Ecto neural progenitor cell (in vitro differentiated cells): ENCODE data around the gene APOM.

ENCODE experiments used
- DNase-seq: peaks from one replicate; pipeline ENCODE4 v3.0.0-alpha.2; 2018; ENCODE audit warnings: low spot score

Gene APOM

DNA sequence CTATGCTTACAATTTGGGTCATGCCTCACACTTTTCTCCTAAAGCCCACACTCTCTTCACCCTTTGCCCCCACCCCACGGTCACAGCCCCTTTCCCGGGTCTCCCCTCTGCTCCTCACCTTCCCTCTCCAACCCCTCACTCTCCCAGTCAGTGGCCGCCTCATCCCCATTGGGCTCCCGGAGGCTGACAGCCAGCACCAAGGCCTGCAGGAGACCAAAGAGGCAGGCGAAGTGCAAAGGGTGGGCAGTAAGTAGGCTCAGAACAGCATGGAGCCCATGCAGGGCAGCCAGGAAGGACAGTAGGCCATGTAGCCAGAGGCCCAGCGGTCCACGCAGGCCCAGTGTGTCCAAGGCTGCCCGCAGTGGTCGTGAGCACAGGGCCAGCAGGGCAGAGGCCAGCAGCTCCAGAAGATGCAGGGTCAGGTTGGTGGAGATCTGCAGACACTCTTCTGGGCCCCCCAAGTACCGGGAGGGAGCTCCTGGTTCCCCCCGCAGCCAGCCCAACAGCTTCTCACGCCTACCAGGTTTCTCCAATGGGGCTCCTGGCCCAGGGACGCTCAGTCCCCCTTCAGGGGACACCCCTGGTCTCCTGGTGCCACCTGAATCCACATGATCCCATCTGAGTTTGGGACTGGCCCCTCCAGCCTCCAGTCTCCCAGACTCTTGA is 3.4 kb downstream of the APOM start:
- DNase-seq, result no peak

GRCh38 chr6:31659649-31660380 is 4.1 kb downstream of the APOM start:
- DNase-seq, result no peak

- DNase-seq, result peak; percentile 89
Measured at GRCh38 chr6:31660381-31661261, 4.9 kb downstream of the APOM start, which contains the start of gene C6orf47. TSS of gene C6orf47 (minus strand) at chr6:31660778. CDS start at chr6:31659947, 831 bp downstream.

- DNase-seq, result no peak
Measured at GRCh38 chr6:31661262-31662123, 5.8 kb downstream of the APOM start.

GRCh38 chr6:31662124-31662723 is 6.5 kb downstream of the APOM start:
- no peak for DNase-seq

GRCh38 chr6:31663126-31663960 is 7.6 kb downstream of the APOM start:
- DNase-seq, result no peak

DNA sequence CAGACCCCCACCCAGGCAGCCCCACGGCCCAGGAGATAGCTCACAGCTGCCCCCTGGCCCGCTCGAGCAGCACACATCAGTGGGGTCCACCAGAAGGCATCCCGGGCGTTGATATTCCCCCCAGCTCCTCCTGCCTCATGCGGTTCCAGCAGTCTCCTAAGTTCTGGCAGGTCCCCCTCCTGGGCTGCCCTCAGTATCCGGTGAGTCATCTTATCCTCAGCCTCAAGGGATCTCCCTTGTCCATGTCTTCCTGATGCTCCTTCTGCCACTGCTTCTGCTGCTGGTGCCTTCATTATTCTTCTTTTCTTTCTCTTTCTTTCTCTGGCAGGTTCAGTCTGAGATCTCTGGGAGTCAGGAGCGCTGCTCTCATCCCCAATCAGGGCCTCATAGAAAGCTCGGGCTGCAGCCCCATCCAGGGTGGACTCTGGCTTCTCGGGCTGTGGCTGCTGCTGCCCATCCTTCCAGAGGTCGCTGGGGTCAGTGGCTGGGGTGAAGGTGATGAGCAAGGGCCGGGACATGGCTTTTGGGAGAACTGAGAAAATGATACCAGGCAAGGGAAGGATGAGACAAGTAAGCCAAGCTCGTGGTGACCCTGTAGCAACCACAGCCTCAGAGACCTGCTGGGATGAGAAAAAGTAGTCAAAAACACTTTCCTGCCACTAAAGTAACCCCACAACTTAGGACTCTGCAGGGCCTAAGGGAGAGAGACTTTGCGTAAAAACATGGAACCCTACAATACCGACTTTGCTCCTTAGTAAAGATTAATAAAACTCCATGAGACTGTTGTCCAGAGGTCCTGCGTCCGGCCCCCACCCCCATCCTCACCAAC is 8.5 kb downstream of the APOM start:
- DNase-seq, result peak; percentile 51

DNA sequence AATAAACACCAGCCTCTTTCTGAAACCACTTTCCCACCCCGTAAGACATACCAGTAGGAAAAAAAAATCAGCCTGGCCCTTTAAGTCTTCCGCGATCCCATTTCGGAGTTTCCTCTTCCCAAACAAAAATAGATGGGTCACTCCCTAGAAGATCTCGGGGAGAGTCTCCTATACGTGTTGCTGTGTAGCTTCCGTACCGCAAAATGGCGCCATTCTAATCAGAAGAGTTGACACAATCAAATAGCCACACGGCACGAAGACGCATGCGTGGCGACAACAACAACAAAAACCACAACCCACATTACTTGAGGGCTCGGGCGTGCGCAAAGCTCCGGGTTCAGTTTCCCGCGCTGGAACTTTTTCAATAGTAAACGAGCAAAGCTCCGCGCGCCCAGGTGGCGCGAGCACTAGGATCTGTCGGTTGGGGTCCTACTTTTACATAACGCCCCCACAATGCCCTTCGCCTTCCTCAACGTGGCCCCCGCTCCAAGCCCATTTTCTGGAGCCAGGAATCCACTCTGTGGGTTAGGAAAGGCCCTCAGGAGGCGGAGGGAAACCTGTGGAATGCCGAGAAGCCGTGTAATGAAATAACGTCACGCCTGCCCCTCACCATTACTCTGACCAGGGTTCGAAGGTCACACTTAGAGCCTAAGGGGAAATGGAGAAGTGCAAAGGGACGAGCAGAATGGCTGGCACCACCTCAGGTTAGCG is 9.3 kb downstream of the APOM start, which contains the start of gene GPANK1:
Gene GPANK1, minus strand, starts transcription at position 208 of the 711 bp plus-strand sequence. CDS start 519 bp downstream, outside the sequence.
- peak; percentile 81 for DNase-seq

- peak; percentile 98 for DNase-seq
Measured at GRCh38 chr6:31665501-31666336, 10.0 kb downstream of the APOM start, which contains the start of gene CSNK2B. TSS of gene CSNK2B (plus strand) at chr6:31666080. CDS start at chr6:31666832, 752 bp downstream.

- DNase-seq, result no peak
Measured at GRCh38 chr6:31666337-31666965, 10.8 kb downstream of the APOM start.

DNA sequence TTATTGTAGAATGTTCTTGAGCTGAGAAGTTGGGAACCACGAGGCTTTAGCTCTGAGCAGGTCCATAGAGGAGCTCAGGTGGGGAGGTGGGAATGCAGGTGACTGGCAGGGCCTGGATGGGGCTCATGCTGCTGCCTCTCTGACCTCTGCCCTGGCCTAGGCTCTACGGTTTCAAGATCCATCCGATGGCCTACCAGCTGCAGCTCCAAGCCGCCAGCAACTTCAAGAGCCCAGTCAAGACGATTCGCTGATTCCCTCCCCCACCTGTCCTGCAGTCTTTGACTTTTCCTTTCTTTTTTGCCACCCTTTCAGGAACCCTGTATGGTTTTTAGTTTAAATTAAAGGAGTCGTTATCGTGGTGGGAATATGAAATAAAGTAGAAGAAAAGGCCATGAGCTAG is 14.0 kb downstream of the APOM start, which contains the start of gene LY6G5B:
Gene LY6G5B, plus strand, starts transcription at position 301 of the 400 bp plus-strand sequence. CDS start 975 bp downstream, outside the sequence.
- DNase-seq, result no peak

- no peak for DNase-seq
Measured at GRCh38 chr6:31676322-31676903, 20.7 kb downstream of the APOM start.

GRCh38 chr6:31676904-31677303 is 21.2 kb downstream of the APOM start:
- no peak for DNase-seq

DNA sequence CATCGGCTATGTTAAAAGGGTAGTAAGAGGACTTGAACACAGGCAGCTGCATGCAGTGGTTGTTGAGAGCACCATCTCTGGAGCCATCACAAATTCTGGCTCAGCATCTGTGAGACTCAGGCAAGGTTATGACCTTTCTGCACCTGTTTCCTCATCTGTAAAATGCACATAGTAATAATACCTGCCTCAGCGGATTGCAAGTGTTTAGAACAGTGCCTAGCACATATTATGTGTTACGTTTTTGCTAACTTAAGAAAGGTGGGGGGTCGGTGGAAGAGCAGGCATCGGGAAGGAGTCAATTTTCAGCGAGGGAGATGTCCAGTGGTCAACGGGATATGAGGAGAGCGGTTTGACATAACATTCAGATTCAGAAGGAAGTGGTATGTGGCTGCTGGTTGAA is 22.3 kb downstream of the APOM start:
- no peak for DNase-seq

DNA sequence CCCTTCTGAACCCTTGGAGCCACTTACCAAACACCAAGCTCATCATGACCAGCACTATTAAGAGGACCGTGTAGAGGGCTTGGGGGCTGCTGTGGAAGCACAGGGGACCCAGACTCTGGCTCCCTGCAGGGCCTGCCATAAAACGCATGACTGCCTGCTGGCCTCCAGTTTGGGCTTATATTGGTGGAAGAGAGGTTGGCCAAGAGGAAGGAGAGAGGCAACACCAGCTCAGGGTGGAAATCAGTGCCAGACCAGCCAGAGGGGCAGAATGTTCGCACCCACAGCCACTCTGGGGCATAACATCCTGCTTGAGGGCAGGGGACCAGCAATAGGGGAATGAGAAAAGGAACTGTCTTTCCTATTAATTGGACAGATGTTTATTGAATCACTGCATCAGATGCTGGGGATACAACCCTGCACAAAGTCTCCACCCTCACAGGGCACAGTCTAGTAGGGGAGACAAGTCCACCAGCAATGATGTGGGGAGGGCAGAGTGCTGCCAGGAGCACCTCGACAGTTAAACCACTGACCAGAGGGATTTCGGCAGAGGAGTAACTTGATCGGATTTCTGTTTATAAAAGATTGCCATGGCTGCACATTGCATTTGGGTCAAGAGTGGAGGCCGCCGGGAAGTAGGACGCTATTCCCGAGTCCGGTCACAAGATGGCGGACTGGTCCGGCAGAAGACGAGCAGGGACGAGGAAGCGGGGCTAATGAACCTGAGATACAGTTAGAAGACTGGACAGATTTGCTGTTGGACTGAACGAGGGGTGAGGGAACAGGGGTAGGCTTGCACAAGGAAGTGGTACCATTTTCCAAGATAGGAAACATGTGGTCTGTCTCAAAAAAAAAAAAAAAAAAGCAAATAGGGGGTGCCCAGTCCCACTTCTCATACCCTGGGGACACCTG is 24.8 kb downstream of the APOM start, which contains the start of gene LY6G5C:
Gene LY6G5C, minus strand, starts transcription at position 842 of the 909 bp plus-strand sequence. Its CDS starts 694 bp downstream, at position 148.
- peak; percentile 83 for DNase-seq
